Smooth muscle cell (in vitro differentiated cells): ENCODE results near the gene MMP21. TPM values are rescaled to one million over a fixed set of nuclear protein-coding genes. Genes with fewer than 3 reads are reported as not detected.

Experiments
- DNase-seq: peaks from one replicate; lab custom pipeline; 2025; ENCODE audit not compliant: unreplicated experiment; lab: John Stamatoyannopoulos, UW
- H2AFZ ChIP-seq: fragments of 200-600 bp; sonication (generic); 2 replicates; pipeline ENCODE4 v1.6.0; 2016; ENCODE audit warnings: antibody characterized with exemption, low read depth, mild to moderate bottlenecking
- H3F3A ChIP-seq: fragments of 200-600 bp; sonication (generic); 2 replicates; pipeline ENCODE4 v1.6.0; 2017; ENCODE audit warnings: antibody characterized with exemption, low read depth
- H3K27ac ChIP-seq: fragments of 200-600 bp; sonication (generic); 2 replicates; pipeline ENCODE4 v1.5.1; 2016; ENCODE audit warnings: low read depth, mild to moderate bottlenecking
- H3K27me3 ChIP-seq: fragments of 200-600 bp; sonication (generic); 2 replicates; pipeline ENCODE4 v1.6.1; 2016; ENCODE audit warnings: low read depth, mild to moderate bottlenecking
- H3K36me3 ChIP-seq: fragments of 200-600 bp; sonication (generic); 2 replicates; pipeline ENCODE4 v1.5.1; 2016; ENCODE audit warnings: low read depth
- H3K4me1 ChIP-seq: fragments of 200-600 bp; sonication (generic); 2 replicates; pipeline ENCODE4 v1.5.1; 2016; ENCODE audit warnings: low read depth
- H3K4me2 ChIP-seq: fragments of 200-600 bp; sonication (generic); 2 replicates; pipeline ENCODE4 v1.6.0; 2016; ENCODE audit warnings: mild to moderate bottlenecking
- H3K4me3 ChIP-seq: fragments of 200-600 bp; sonication (generic); 2 replicates; pipeline ENCODE4 v1.5.1; 2016; ENCODE audit warnings: mild to moderate bottlenecking
- H3K79me2 ChIP-seq: fragments of 200-600 bp; sonication (generic); 2 replicates; pipeline ENCODE4 v1.6.0; 2016; ENCODE audit warnings: low read depth, mild to moderate bottlenecking
- H3K9ac ChIP-seq: fragments of 200-600 bp; sonication (generic); 2 replicates; pipeline ENCODE4 v1.6.0; 2016; ENCODE audit warnings: low read depth
- H3K9me3 ChIP-seq: fragments of 200-600 bp; sonication (generic); replicated peaks from 2 replicates; pipeline ENCODE4 v1.5.1; 2016; ENCODE audit warnings: low read depth
- H4K20me1 ChIP-seq: fragments of 200-600 bp; sonication (generic); 2 replicates; pipeline ENCODE4 v1.6.0; 2016; ENCODE audit warnings: low read depth
- WGBS: methylation state at CpG from one replicate; pipeline ENCODE4 v1.1.7; 2016; ENCODE audit warnings: low lambda C conversion rate; 5-methylcytosine and 5-hydroxymethylcytosine counted together
- polyA plus RNA-seq: library from polyadenylated mRNA; unstranded; fragments of >200 nt; fragmentation: Nextera tagmentation; extraction: Ambion mirVana; gene quantifications from 2 replicates; pipeline ENCODE4 v1.2.1, GENCODE V29; 2016
- total RNA-seq: library from RNA; depleted of rRNA; stranded (reverse); fragments of >200 nt; gene quantifications from 2 replicates; pipeline ENCODE4 v1.2.3, GENCODE V29; 2014
- TF ChIP-seq, protein P1 (sequence below): fragments of 200-600 bp; sonication (generic); IDR thresholded peaks from 2 replicates; pipeline ENCODE4 v1.5.1; 2017; ENCODE audit warnings: borderline replicate concordance, mild to moderate bottlenecking, antibody characterized with exemption; ENCODE audit not compliant: insufficient read depth, poor library complexity, severe bottlenecking

The MMP21 gene
- total and polyA plus RNA-seq, 2 experiments from 2014 or later: not detected

DNA sequence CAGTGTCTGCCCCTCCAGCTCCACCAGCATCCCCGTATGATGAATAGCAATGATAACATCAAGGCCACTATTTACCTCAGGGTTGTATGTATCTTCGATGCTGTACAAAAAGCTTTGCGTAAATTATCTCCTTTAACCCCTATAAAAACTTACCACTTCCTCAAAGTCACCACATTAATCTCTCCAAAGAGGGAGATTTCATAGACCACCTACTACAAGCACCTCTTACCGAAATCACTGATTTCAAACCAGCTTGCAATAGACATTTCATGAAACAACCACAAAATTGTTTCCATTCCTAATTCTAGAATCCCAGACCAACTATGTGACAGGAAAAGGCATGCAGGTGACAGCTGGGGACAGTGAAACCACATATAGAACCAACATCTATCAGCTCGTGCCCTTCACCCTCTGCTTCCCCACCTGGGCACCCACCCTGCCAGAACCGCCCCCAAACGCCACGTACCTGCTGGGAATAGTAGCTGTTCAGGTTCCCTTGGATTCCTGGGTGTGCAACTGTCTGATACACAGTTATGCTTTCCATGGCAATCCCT lies 20.1 kb upstream of the MMP21 start:
- Histone ChIP-seq H3K9me3 (no peaks in the 10 kb centered on the region), H4K20me1 (peaks cover 12% of the 10 kb centered on the region), H3K36me3 (no peaks in the 10 kb centered on the region), H3K27ac (no peak overlapping the region), H3F3A (no peaks in the 10 kb centered on the region), H3K79me2 (no peaks in the 10 kb centered on the region), H3K9ac (no peak overlapping the region), H3K4me2 (no peak overlapping the region), H3K4me3 (no peak overlapping the region), H3K4me1 (no peaks in the 10 kb centered on the region), H3K27me3 (no peaks in the 10 kb centered on the region), H2AFZ (no peak overlapping the region)
- no peak for DNase-seq
- 81% methylated on average over 8 of the region's 8 CpGs for WGBS
- TF ChIP-seq, protein P1, sequence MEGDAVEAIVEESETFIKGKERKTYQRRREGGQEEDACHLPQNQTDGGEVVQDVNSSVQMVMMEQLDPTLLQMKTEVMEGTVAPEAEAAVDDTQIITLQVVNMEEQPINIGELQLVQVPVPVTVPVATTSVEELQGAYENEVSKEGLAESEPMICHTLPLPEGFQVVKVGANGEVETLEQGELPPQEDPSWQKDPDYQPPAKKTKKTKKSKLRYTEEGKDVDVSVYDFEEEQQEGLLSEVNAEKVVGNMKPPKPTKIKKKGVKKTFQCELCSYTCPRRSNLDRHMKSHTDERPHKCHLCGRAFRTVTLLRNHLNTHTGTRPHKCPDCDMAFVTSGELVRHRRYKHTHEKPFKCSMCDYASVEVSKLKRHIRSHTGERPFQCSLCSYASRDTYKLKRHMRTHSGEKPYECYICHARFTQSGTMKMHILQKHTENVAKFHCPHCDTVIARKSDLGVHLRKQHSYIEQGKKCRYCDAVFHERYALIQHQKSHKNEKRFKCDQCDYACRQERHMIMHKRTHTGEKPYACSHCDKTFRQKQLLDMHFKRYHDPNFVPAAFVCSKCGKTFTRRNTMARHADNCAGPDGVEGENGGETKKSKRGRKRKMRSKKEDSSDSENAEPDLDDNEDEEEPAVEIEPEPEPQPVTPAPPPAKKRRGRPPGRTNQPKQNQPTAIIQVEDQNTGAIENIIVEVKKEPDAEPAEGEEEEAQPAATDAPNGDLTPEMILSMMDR: no peak

DNA sequence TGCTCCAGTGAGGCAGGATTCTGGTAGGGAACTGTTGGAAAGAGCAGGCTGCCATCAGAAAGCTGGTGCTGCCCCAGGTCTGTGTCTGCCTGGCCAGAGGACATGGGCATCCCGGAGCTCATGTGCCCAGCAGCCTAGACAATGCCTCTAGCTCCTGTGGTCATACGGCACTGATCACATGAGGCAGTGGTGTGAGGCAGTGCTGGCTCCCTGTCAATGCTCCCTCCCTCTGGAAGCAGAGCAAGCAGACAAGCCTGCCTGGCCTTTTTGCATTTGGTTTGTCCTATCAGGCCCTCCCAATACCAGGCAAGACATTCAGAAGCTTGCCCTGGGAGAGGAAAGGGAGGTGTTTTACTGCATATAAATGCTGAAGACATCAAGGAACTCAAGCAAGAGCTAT lies 19.5 kb upstream of the MMP21 start:
- no peaks in the 10 kb centered on the region for H3K36me3 ChIP-seq
- no peak overlapping the region for H3K9ac ChIP-seq
- no peaks in the 10 kb centered on the region for H3F3A ChIP-seq
- H3K4me3 ChIP-seq: no peak overlapping the region
- H3K27me3 ChIP-seq: no peaks in the 10 kb centered on the region
- no peak overlapping the region for H3K4me2 ChIP-seq
- no peaks in the 10 kb centered on the region for H3K9me3 ChIP-seq
- no peaks in the 10 kb centered on the region for H3K4me1 ChIP-seq
- TF ChIP-seq, protein P1: no peak
- H4K20me1 ChIP-seq: peaks cover 11% of the 10 kb centered on the region
- no peak for DNase-seq
- H2AFZ ChIP-seq: no peak overlapping the region
- no peak overlapping the region for H3K27ac ChIP-seq
- WGBS: 92% methylated on average over 2 of the region's 2 CpGs
- H3K79me2 ChIP-seq: no peaks in the 10 kb centered on the region

DNA sequence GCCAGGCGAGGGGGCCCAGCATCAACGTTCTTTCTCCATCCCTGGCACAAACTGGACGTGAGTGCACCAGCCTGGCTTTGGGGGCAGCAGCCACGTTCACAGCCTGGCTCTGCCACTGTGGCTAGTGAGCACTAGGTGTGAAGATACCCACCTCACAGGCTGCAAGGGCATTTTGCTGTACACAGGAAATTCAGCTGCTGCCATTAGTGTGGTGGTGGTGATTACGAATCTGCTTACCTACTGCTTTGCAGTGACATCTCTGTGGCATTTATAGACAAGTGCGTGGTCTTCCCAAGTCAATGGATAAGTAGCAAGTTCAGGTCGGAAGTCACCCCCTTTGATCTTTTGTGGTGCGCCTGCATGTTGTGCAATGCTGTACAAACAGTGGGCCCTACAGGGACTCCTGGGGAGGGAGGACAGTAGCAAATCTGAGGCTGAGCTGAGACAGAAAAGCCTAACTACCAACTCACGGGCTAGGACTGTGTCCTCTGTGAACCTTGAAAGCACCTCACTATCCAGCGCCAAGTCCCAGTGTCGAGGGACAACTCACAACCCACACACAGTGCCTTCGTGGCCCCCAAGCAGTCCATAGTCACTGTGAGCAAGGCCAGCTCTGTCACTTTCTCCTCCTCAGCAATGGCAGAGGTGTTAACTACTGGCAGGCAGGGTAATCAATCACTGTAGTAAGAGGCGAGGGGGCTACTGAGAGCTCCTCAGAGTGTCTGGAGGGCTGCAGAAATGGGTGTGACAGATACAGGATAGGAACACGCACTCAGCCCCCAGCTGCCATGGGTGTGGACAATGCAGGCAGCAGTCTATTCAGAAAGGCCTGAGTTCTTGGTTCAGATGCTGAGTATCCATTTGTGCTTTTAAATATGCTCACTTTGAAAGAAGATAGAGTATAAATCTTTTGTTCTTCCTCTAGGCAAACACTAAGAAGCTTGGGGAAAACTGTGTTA lies 17.0 kb upstream of the MMP21 start:
- no peak overlapping the region for H3K9ac ChIP-seq
- H4K20me1 ChIP-seq: no peaks in the 10 kb centered on the region
- WGBS: 95% methylated on average over 14 of the region's 14 CpGs
- H3K79me2 ChIP-seq: no peaks in the 10 kb centered on the region
- TF ChIP-seq, protein P1: no peak
- H3F3A ChIP-seq: no peaks in the 10 kb centered on the region
- H3K27me3 ChIP-seq: no peaks in the 10 kb centered on the region
- DNase-seq: no peak
- no peak overlapping the region for H3K27ac ChIP-seq
- H3K36me3 ChIP-seq: no peaks in the 10 kb centered on the region
- no peak overlapping the region for H3K4me2 ChIP-seq
- H3K4me1 ChIP-seq: no peaks in the 10 kb centered on the region
- no peak overlapping the region for H3K4me3 ChIP-seq
- no peaks in the 10 kb centered on the region for H3K9me3 ChIP-seq
- H2AFZ ChIP-seq: no peak overlapping the region
